Measurements from ENCODE around the gene FAM20C.
"Not testable (repeated sequence)": the region's sequence is repeated elsewhere in the genome, so short reads cannot be mapped to it uniquely, and the experiment has no call there.

Gene FAM20C

GRCh38 chr7:297141-297540 is 104.8 kb downstream of the FAM20C start:
- not testable (repeated sequence) for DNase-seq

DNA sequence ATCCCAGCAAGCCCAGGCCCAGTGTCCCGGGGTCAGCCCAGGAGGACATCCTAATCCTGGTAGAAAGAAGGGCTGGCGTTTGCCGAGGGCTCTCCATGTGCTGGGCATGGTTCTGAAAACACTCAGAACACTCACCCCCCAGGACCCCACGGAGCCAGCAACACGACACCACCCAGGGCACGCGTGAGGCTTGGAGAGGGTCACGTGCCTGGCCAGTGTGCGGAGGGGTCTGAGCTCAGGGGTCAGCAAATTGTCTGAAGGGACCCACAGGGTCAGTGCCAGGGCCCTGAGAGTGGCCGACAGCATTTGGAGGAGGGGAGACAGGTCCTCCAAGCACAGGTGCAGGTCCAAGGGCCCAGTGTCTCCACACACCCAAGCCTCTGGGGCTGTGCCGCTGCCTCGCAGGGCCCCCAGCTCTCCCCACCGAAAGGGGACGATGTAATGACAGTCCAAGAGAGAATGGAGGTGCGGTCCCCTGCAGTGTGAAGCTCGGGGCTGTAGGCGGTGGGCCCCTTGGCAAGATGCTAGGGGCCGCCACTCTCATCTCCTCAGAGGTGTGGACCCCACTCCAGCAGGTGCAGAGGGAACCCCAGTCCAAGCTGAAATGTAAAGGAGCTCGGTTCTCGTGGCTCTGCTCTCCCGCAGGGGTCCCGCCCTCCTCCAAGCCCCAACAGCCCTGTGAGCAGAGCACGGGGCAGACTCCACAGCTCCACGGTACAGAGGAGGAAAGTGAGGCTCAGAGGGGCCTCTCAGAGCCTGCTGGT is 105.4 kb downstream of the FAM20C start:
- DNase-seq = no peak

GRCh38 chr7:298375-298702 is 106.0 kb downstream of the FAM20C start:
- DNase-seq = no peak

GRCh38 chr7:298743-299142 is 106.4 kb downstream of the FAM20C start:
- DNase-seq = no peak

- no peak for DNase-seq
Measured at GRCh38 chr7:299169-299568, 106.8 kb downstream of the FAM20C start.

DNA sequence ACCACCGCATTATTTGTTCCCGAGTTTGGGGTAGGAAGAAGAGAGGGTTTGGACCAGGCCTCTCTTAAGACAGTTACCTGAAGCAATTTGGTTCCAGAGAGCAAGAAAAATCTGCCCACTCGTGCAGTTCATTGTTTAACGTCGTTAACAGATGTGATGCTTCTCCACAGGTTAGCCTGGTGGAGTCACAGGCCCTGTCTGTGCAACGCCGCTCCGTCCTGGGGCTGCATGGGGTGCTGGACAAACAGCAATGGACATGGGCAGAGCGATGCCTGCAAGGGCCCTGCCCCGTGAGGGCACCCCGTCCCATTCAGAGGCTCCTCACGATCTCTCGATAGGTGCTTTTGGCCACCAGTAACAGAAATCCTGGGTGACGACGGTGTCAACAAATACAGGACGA is 107.3 kb downstream of the FAM20C start:
- no peak for DNase-seq

- no peak for DNase-seq
Measured at GRCh38 chr7:300048-300447, 107.7 kb downstream of the FAM20C start.

DNA sequence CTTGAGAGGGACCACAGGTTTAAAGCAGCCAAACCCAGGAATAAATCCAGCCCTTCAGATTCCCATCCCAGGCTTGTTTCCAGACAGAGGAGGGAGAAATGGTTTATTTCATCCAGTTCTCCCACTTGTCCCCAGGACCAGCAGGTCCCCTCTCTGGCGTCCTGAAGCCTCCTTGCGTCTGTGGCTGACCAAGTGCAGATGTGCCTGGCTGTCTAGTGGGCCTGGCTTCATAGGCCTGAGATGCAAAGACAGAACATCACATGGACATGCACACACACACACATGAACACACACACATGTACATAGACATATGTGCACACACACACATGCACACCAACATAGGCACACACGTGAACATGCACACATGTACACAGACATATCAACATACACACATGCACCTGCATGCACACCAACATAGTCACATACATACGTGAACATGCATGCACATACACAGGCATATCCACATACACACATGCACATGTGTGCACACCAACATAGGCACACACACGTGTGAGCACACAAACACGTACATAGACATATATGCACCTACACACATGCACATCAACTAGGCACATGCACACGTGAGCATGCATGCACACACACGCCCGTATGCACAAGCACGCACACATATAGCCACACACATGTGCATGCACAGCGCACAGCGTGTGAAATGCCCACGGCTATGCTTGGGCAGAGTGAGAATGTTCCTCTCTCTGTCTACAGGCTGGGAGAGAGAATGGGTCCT is 108.3 kb downstream of the FAM20C start:
- no peak for DNase-seq

DNA sequence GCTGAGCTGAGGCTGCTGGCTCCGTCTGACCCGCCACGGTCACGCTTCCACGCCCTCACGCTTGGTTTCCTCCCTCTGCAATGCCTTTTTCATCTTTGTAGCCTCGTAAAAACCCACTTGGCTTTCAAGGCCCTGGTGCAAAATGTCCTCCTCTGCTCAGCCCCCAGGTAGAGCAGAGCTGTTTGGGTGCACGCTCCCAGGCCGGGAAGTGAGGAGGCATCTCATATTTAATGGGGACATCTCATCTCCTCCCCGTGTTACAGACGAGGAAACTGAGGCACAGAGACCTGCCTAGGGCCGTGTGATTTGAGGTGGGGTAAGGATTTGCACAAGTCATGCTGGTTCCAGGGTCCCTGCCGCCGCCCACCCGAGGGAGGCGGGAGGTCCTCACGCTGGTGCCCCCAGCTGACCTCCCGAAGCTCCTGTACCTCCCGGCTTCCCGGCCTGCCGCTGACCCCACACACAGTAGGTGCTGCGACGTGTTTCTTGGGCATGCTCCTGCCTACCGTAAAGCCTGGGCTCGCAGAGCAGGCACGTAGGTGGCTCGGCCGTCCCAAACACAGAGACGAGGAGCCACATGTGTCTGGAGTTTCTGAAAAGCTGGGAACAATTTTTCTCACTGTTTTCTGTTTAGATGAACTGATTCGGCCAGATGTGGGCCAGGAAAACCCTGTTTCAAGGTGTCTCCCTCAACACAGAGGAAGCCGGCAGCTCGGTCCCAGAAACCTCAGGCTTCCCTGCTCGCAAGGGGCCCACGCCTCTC is 109.1 kb downstream of the FAM20C start:
- DNase-seq = no peak

- DNase-seq = no peak
Measured at GRCh38 chr7:302054-302992, 110.0 kb downstream of the FAM20C start.

GRCh38 chr7:303425-303824 is 111.1 kb downstream of the FAM20C start:
- DNase-seq = no peak

DNA sequence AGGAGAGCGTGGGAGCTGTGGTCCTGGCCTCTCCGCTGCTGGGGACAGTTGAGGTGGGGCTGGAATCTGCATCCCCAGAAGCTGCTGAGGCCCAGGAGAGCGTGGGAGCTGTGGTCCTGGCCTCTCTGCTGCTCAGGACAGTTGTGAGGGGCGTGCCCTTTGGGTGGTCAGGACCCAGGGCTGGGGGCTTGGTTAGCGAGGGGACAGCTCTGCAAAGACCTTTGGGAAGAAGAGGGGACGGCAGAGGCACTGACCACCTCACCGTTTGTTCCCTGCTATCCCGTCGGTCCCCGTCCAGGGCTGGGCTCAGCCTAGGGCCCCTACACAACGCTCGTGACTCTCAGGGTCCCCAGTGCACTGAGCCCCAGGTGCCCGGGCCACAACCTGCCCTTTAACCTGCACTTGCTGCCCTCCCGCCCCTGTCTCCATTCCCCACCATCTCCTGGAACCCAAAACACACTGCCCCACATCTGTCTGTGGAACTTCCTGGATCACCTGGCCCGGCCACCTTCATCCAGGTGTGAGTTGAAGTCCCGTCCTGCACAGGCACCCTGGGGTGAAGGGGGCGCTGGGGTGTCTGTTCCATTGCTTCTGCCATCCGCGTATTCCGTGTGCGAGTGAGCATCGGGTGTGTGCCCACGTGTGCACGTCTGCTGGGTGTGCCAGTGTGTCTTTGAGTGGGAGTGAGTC is 111.7 kb downstream of the FAM20C start:
- DNase-seq = no peak

- no peak for DNase-seq
Measured at GRCh38 chr7:304574-305409, 112.4 kb downstream of the FAM20C start.

- no peak for DNase-seq
Measured at GRCh38 chr7:305410-306151, 113.2 kb downstream of the FAM20C start.

GRCh38 chr7:307970-308369 is 115.6 kb downstream of the FAM20C start:
- DNase-seq = no peak

DNA sequence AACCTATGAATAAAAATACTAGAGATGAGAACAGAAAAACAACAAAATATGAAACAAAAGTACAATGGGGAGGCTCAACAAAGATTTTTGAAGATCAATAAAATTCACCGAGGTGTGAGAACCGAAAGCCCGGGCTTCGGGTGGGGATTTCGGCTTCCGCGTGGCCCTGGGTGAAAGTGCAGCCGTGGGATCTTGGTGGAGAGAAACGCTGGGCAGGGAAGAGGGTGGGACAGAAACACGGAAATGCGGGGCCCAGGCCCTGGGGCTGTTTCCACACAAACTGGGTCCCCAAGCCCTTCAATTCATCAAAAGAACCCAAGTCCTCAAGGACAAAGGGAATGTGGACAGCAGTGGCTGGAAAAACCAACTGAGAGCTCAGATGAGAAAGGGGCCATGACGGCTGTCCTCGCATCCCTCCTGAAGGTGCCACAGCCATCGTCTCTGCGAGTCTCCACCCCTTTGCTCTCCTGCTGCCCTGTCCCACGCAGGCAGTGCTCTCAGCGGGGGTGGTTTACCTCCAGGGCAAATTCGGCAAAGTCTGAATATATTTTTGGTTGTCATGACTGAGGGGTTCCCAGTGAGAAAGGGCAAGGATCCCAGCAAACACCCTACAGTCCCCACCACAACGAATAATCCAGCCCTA is 117.3 kb downstream of the FAM20C start:
- no peak for DNase-seq
